ENCODE results near the gene SERPINA3.

GRCh38 chr14:94581127-94581999 lies 30.8 kb upstream of the SERPINA3 start, which contains the start of gene SERPINA5:
- no peak for TF ChIP-seq EZH2 (IDR thresholded peaks at IDR 0.05; ENCODE audit: insufficient read depth, low read length)
- no peak for TF ChIP-seq CTCF (IDR thresholded peaks at IDR 0.05; ENCODE audit: insufficient read depth, low read depth, low read length)
